Endothelial cell of umbilical vein (primary cell): ENCODE measurements around the gene AQP1. TPM values are rescaled to one million over a fixed set of nuclear protein-coding genes. Genes with fewer than 3 reads are reported as not detected.

ENCODE experiments used
- BruUV-seq: library from RNA; stranded (reverse); fragments of 400-500 nt; replicated peaks from 2 replicates; lab custom pipeline; 2021; lab: Mats Ljungman, UMichigan
- CTCF ChIA-PET: fragments of 300-600, 350-600 bp; sonication (Branson Sonifier 250); formaldehyde crosslinking; loops from one replicate; lab custom pipeline; 2021; ENCODE audit warnings: antibody characterized with exemption, inconsistent platforms; lab: Charles Lee
- POLR2A ChIA-PET: fragments of 300-600, 350-600 bp; sonication (Branson Sonifier 250); formaldehyde crosslinking; loops from one replicate; lab custom pipeline; 2021; ENCODE audit warnings: antibody characterized with exemption, inconsistent platforms; lab: Charles Lee
- DNase-seq: peaks from one replicate; pipeline ENCODE4 v3.0.0-alpha.2; 2011; ENCODE audit warnings: low read depth, low spot score
- FAIRE-seq: peaks from 2 replicates; lab custom pipeline; 2011; peaks lifted over from hg19 to GRCh38; lab: Jason Lieb, UNC
- H2AFZ ChIP-seq: 2 replicates; pipeline ENCODE4 v1.6.0; 2012; ENCODE audit warnings: low read depth, low read length, control low read depth, inconsistent platforms
- H3K27ac ChIP-seq: 2 replicates; pipeline ENCODE4 v1.5.1; 2011; ENCODE audit warnings: low read depth, mild to moderate bottlenecking, control low read depth, low read length, moderate library complexity; ENCODE audit not compliant: insufficient read depth
- H3K27me3 ChIP-seq, 2 experiments: 2 replicates each; pipeline versions ENCODE4 v1.6.0 to v1.6.1; 2011; ENCODE audit warnings: low read length in 2 of 2, mixed read lengths in 1 of 2; ENCODE audit not compliant: control insufficient read depth in 2 of 2, insufficient read depth in 2 of 2
- H3K36me3 ChIP-seq, 2 experiments: 2 replicates in 1 of 2; 3 replicates in 1 of 2; pipeline ENCODE4 v1.5.1; 2011; ENCODE audit warnings: low read length in 2 of 2, mild to moderate bottlenecking in 1 of 2, moderate library complexity in 1 of 2; ENCODE audit not compliant: control insufficient read depth in 2 of 2, insufficient read depth in 2 of 2; ENCODE audit errors: extremely low read depth in 1 of 2
- H3K4me1 ChIP-seq: 3 replicates; pipeline ENCODE4 v1.5.1; 2011; ENCODE audit warnings: mild to moderate bottlenecking, low read length; ENCODE audit not compliant: control insufficient read depth, insufficient read depth; ENCODE audit errors: extremely low read depth
- H3K4me2 ChIP-seq: 2 replicates; pipeline ENCODE4 v1.6.1; 2011; ENCODE audit warnings: low read length, control low read depth, mixed read lengths; ENCODE audit not compliant: insufficient read depth
- H3K4me3 ChIP-seq, 3 experiments: fragments of 200-600 bp in 1 of 3; sonication (generic), shearing (Covaris generic) in 1 of 3; replicated peaks in 1 of 3; 2 replicates each; pipeline ENCODE4 v1.5.1; 2011 to 2016; ENCODE audit warnings: control low read depth in 3 of 3, low read length in 3 of 3, mild to moderate bottlenecking in 2 of 3, inconsistent platforms in 1 of 3, low read depth in 1 of 3, moderate library complexity in 1 of 3; ENCODE audit not compliant: insufficient read depth in 1 of 3
- H3K79me2 ChIP-seq: 2 replicates; pipeline ENCODE4 v1.6.0; 2012; ENCODE audit warnings: low read length, inconsistent platforms; ENCODE audit not compliant: control insufficient read depth, insufficient read depth
- H3K9ac ChIP-seq: replicated peaks from 2 replicates; pipeline ENCODE3; 2011; ENCODE audit warnings: low read length, control low read depth; ENCODE audit not compliant: insufficient read depth; ENCODE audit errors: extremely low read depth
- H3K9me1 ChIP-seq: replicated peaks from 3 replicates; pipeline ENCODE4 v1.6.0; 2011; ENCODE audit warnings: mild to moderate bottlenecking, low read length; ENCODE audit not compliant: control insufficient read depth, insufficient read depth; ENCODE audit errors: extremely low read depth
- H3K9me3 ChIP-seq: replicated peaks from 2 replicates; pipeline ENCODE4 v1.5.1; 2012; ENCODE audit warnings: low read length, inconsistent platforms; ENCODE audit not compliant: control insufficient read depth, insufficient read depth
- H4K20me1 ChIP-seq: replicated peaks from 2 replicates; pipeline ENCODE3; 2011; ENCODE audit warnings: mild to moderate bottlenecking, low read length; ENCODE audit not compliant: control insufficient read depth, insufficient read depth; ENCODE audit errors: extremely low read depth
- EZH2 ChIP-seq: IDR thresholded peaks from 2 replicates; pipeline ENCODE4 v1.6.1; 2012; ENCODE audit warnings: borderline replicate concordance, low read depth, mild to moderate bottlenecking, moderate library complexity, low read length, inconsistent platforms; ENCODE audit not compliant: severe bottlenecking
- FOS ChIP-seq: IDR thresholded peaks from 2 replicates; pipeline ENCODE4 v1.6.1; 2011; ENCODE audit warnings: mild to moderate bottlenecking, low read length, moderate library complexity, borderline replicate concordance; ENCODE audit not compliant: insufficient read depth
- GATA2 ChIP-seq: IDR thresholded peaks from 2 replicates; pipeline ENCODE4 v1.7.0; 2011; ENCODE audit warnings: low read depth, mild to moderate bottlenecking, moderate library complexity, mixed read lengths, low read length; ENCODE audit not compliant: insufficient read length, insufficient read depth
- JUN ChIP-seq: IDR thresholded peaks from 2 replicates; pipeline ENCODE4 v1.6.1; 2011; ENCODE audit warnings: borderline replicate concordance, low read depth; ENCODE audit not compliant: insufficient read length, insufficient read depth
- MYC ChIP-seq: IDR thresholded peaks from one replicate; pipeline ENCODE4 v1.6.1; 2011; ENCODE audit warnings: mild to moderate bottlenecking, low read depth, low read length
- POLR2A ChIP-seq: IDR thresholded peaks from 2 replicates; pipeline ENCODE4 v1.6.1; 2012; ENCODE audit warnings: low read depth, mild to moderate bottlenecking, control low read depth, low read length
- POLR2AphosphoS5 ChIP-seq: IDR thresholded peaks from 2 replicates; pipeline ENCODE4 v1.6.1; 2012; ENCODE audit warnings: low read depth, mild to moderate bottlenecking, control low read depth, low read length, moderate library complexity; ENCODE audit not compliant: insufficient read depth
- dilution Hi-C: fragments of 300-500 bp; cut with MboI; formaldehyde crosslinking; loops from one replicate; pipeline ENCODE4 v1.15.0; 2019; ENCODE audit warnings: low sequenced_read_pairs; ENCODE audit not compliant: extremely low pct_ligation_motif_present
- intact Hi-C: fragments of 100-400 bp; cut with micrococcal nuclease; formaldehyde crosslinking; loops from one replicate; pipeline ENCODE4 v1.10.0; 2022
- polyA plus RNA-seq, 4 experiments: library from polyadenylated mRNA; depleted of rRNA in 3 of 4; stranded (reverse) in 3 of 4; unstranded in 1 of 4; fragments of >200 nt; gene quantifications; 2 replicates each; pipeline versions ENCODE4 v1.2.1 to v1.2.3, GENCODE V29; 2011 to 2012; ENCODE audit warnings: missing spikeins in 1 of 4
- total RNA-seq: library from RNA; stranded (reverse); gene quantifications from 2 replicates; pipeline ENCODE4 v1.2.3, GENCODE V29; 2021
- TF ChIP-seq, protein P1 (sequence below): IDR thresholded peaks from 2 replicates; pipeline ENCODE4 v1.6.1; 2011; ENCODE audit not compliant: insufficient read depth, insufficient read length
- TF ChIP-seq, protein P2 (sequence below), 2 donors: IDR thresholded peaks; 1 replicate in 1 of 2; 2 replicates in 1 of 2; pipeline ENCODE4 v1.5.1; 2011; ENCODE audit warnings: low read length in 2 of 2, mild to moderate bottlenecking in 2 of 2, moderate library complexity in 2 of 2, control low read depth in 1 of 2, inconsistent platforms in 1 of 2, low read depth in 1 of 2; ENCODE audit not compliant: insufficient read depth in 1 of 2; ENCODE audit errors: extremely low read depth in 1 of 2

AQP1 gene
- total and polyA plus RNA-seq, 2 donors (not counting 3 experiments of a cell fraction or from before 2014, with no cell fraction given), result 11.7 to 15.9 TPM

DNA sequence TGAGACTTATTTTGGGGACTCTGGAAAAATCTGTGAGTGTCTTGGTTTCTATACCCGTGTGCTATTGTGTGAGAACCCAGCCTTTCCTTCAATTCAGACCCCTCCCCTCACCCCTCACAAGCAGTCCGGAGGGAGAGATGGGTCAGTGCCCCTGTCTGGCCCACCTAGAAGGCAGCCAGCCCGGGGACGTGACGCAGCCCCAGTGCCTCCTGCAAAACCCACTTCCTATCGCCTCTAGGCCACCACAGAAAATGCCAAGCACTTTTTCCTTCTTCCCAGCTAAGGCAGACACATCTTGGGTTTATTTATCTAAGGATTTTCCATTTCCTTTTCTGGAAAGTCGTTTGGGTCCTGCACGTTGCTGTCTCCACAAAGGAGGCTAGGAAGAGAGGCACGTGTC is 11.6 kb upstream of the AQP1 start:
- no peak overlapping the region for H3K4me2 ChIP-seq
- no peak overlapping the region for H3K4me3 ChIP-seq
- BruUV-seq, result no TSS peak
- no peaks in the 10 kb centered on the region for H3K36me3 ChIP-seq
- ChIA-PET POLR2A (no interaction called here), CTCF (interaction anchor here (1.1 to 1.5 kb wide), 2 partner anchors 38 to 223 kb away, joined by 4 to 6 read pairs; no protein-coding TSS in a partner anchor)
- FAIRE-seq (no peak), DNase-seq (no peak)
- H3K79me2 ChIP-seq, result no peaks in the 10 kb centered on the region
- no peak overlapping the region for H3K27ac ChIP-seq
- dilution Hi-C loops, result no loop called here
- peaks cover 11% of the 10 kb centered on the region for H3K4me1 ChIP-seq
- no peak overlapping the region for H2AFZ ChIP-seq
- no peaks in the 10 kb centered on the region for H3K9me1 ChIP-seq
- TF ChIP-seq JUN (no peak), GATA2 (no peak), FOS (no peak), POLR2AphosphoS5 (no peak)
- no peak overlapping the region for H3K9ac ChIP-seq
- H3K27me3 ChIP-seq, result peaks cover 0 to 3% of the 10 kb centered on the region in 2 experiments
- H3K9me3 ChIP-seq, result no peaks in the 10 kb centered on the region
- intact Hi-C loops, result no loop called here
- H4K20me1 ChIP-seq, result no peaks in the 10 kb centered on the region

DNA sequence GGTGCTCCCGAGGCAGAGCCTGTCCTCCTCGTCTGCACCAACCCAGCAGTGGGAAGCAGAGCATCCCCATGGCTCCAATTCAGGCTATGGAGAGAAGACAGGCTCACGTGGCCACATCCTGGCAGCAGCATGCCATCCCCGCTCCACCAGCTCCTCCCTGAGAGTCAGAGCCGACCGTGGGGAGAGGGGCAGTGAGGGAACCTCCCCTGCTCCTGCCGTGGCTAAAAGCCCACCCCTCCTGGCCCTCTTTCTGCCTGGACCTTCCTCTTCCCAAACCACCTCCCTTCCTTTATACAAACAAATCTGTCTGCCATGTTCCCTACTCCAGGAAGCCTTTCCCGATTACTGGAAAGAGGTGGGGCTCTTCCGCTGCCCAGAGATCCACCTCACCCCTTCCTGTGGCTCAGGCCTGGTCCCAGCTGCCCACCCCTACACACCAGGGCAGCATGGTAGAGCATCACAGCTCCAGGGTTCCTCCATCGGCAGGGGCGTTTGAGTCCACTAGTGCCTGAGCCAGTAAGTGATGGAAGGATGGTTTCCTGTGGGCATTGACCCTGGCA is 10.8 kb upstream of the AQP1 start:
- H3K79me2 ChIP-seq, result no peaks in the 10 kb centered on the region
- H3K27me3 ChIP-seq, result peaks cover 0 to 3% of the 10 kb centered on the region in 2 experiments
- FAIRE-seq (no peak), DNase-seq (no peak)
- H3K27ac ChIP-seq, result no peak overlapping the region
- no peaks in the 10 kb centered on the region for H4K20me1 ChIP-seq
- intact Hi-C loops, result no loop called here
- no TSS peak for BruUV-seq
- dilution Hi-C loops, result no loop called here
- POLR2A ChIA-PET, result no interaction called here
- H3K4me2 ChIP-seq, result no peak overlapping the region
- no peak overlapping the region for H3K4me3 ChIP-seq
- no peaks in the 10 kb centered on the region for H3K9me3 ChIP-seq
- H3K9me1 ChIP-seq, result no peaks in the 10 kb centered on the region
- no peaks in the 10 kb centered on the region for H3K36me3 ChIP-seq
- peak overlapping the region; percentile 14 for H2AFZ ChIP-seq
- CTCF ChIA-PET, result interaction anchor here (1.1 to 1.5 kb wide), 3 partner anchors 12 to 222 kb away, joined by 3 to 6 read pairs (median 4); no protein-coding TSS in a partner anchor
- peaks cover 11% of the 10 kb centered on the region for H3K4me1 ChIP-seq
- TF ChIP-seq JUN (no peak), EZH2 (no peak), GATA2 (no peak), MYC (no peak), FOS (no peak), POLR2A (no peak), POLR2AphosphoS5 (no peak)
- TF ChIP-seq, protein P1, sequence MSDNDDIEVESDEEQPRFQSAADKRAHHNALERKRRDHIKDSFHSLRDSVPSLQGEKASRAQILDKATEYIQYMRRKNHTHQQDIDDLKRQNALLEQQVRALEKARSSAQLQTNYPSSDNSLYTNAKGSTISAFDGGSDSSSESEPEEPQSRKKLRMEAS, result no peak
- TF ChIP-seq, protein P2, sequence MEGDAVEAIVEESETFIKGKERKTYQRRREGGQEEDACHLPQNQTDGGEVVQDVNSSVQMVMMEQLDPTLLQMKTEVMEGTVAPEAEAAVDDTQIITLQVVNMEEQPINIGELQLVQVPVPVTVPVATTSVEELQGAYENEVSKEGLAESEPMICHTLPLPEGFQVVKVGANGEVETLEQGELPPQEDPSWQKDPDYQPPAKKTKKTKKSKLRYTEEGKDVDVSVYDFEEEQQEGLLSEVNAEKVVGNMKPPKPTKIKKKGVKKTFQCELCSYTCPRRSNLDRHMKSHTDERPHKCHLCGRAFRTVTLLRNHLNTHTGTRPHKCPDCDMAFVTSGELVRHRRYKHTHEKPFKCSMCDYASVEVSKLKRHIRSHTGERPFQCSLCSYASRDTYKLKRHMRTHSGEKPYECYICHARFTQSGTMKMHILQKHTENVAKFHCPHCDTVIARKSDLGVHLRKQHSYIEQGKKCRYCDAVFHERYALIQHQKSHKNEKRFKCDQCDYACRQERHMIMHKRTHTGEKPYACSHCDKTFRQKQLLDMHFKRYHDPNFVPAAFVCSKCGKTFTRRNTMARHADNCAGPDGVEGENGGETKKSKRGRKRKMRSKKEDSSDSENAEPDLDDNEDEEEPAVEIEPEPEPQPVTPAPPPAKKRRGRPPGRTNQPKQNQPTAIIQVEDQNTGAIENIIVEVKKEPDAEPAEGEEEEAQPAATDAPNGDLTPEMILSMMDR (IDR thresholded peaks at IDR 0.05; ENCODE audit: extremely low read depth in 1 of 2, insufficient read depth in 1 of 2, low read depth in 1 of 2, low read length in 2 of 2), result no peak
- H3K9ac ChIP-seq, result no peak overlapping the region
